Adipose tissue (tissue), 3 donors: Measurements from ENCODE around the gene SAXO2. TPM values are rescaled to one million over a fixed set of nuclear protein-coding genes. Genes with fewer than 3 reads are reported as not detected.
"Not testable (repeated sequence)": the region's sequence is repeated elsewhere in the genome, so short reads cannot be mapped to it uniquely, and the experiment has no call there.

Experiments used
- H3K27ac ChIP-seq: one replicate; pipeline ENCODE4 v1.5.1; 2013; ENCODE audit warnings: low read depth, low read length
- WGBS, 3 donors: extraction: QIAGEN DNeasy Blood & Tissue Kit; methylation state at CpG; one replicate each; pipeline ENCODE4 v1.1.7; 2013; 5-methylcytosine and 5-hydroxymethylcytosine counted together
- polyA plus RNA-seq, 3 donors: library from polyadenylated mRNA; stranded (reverse); fragments of 200-250 nt; gene quantifications; one replicate each; pipeline ENCODE4 v1.2.3, GENCODE V29; 2013
- donor health status: healthy with polysubstance abuse.
- donor health status: Bipolar disorder and iron deficiency.
- donor health status: healthy.

Gene SAXO2
- polyA plus RNA-seq, 3 donors, result 1.0 to 3.3 TPM; not detected in 1

DNA sequence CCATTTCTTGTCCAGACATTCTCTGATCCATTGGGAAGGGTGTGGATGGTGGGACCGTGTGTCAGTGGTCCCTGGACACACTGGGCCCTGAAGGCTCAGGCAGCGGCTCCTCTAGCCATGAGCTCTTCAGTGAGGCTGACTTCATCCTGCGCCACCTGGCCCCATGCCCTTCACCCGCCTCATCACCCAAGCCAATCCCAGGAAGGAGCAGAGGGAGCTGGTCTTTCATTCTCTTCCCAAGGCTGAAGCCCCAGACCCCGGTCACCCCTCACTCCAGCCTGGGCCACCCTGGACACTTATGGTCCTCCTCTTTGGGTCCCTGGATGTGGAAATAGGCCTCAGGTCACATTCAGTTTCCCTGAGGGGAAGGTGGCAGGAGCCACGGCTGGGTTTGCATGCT is 62.2 kb downstream of the SAXO2 start:
- 76 to 86% (median 82%) methylated on average over 5 to 6 of the region's 6 CpGs for WGBS, 3 donors
- not testable (repeated sequence) for H3K27ac ChIP-seq

DNA sequence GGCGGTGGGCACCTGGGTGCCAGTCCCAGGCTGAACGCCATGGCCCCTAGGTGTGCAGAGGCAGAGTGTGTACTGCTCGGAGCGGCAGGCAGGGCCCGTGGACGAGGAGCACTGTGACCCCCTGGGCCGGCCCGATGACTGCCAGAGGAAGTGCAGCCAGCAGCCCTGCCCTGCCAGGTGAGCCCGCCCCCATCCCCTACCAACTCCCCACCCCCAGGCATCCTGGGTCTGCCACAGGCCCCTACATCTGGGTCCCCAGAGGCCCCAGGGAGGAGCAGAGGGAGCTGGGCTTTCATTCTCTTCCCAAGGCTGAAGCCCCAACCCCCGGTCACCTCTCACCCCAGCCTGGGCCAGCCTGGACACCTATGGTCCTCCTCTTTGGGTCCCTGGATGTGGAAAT is 63.0 kb downstream of the SAXO2 start:
- H3K27ac ChIP-seq, result not testable (repeated sequence)
- WGBS, 3 donors, result 80 to 94% (median 88%) methylated on average over 2 to 10 of the region's 10 CpGs

DNA sequence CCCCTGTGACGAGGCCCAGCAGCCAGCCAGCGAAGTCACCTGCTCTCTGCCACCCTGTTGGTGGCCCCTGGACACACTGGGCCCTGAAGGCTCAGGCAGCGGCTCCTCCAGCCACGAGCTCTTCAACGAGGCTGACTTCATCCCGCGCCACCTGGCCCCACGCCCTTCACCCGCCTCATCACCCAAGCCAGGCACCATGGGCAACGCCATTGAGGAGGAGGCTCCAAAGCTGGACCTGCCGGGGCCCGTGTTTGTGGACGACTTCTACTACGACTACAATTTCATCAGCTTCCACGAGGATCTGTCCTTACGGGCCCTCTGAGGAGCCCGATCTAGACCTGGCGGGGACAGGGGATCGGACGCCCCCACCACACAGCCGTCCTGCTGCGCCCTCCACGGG is 64.3 kb downstream of the SAXO2 start:
- not testable (repeated sequence) for H3K27ac ChIP-seq
- 72 to 91% (median 82%) methylated on average over 9 to 22 of the region's 23 CpGs for WGBS, 3 donors

DNA sequence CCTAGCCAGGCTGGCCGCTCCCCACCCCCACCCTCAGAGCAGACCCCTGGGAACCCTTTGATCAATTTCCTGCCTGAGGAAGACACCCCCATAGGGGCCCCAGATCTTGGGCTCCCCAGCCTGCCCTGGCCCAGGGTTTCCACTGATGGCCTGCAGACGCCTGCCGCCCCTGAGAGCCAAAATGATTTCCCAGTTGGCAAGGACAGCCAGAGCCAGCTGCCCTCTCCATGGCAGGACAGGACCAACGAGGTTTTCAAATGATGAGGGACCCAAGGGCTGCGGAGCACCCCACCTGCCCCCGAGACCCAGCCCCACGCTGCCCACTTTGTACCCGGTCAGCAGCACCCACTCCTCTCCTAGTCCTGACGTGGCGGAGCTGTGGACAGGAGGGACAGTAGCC is 64.8 kb downstream of the SAXO2 start:
- 83 to 87% (median 84%) methylated on average over 4 to 8 of the region's 10 CpGs for WGBS, 3 donors
- H3K27ac ChIP-seq, result not testable (repeated sequence)

DNA sequence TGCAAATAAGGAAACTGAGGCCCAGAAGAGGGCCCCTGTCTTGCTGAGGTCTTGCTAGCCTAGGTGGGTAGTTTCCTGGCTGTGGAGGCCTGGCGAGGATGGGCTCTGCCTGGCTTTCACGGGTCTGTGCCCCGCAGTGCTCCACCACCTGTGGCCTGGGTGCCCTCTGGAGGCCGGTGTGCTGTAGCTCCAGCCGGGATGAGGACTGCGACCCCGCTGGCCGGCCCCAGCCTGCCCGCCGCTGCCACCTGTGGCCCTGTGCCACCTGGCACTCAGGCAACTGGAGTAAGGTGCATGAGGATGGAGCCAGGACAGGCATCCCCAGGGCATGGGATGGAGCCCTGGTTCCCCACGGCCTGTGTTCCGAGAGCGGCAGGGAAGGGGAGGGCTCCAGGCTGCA is 66.4 kb downstream of the SAXO2 start:
- WGBS, 3 donors, result 78% methylated on average over 7 of the region's 13 CpGs; no CpG with 5 or more reads in 2 of the 3 donors
- not testable (repeated sequence) for H3K27ac ChIP-seq

DNA sequence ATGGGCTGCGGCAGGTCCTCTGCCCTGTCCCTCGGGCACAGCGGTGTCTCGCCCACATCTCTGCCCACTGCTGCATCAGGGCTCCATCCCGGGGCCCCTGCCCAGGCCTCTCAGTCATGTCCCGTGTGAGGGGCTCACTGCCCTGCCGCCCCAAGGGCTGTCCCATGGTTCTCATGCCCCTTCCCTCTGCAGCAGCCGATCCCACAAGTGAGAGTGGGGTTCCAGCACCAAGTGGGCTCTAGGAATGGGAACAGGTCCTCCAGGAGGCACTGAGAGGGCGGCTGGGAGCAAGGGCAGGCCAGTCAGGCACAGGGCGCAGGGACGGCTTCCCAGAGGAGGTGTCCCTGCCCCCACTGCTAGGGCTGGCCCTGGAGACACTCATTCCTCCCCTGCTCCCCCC is 68.3 kb downstream of the SAXO2 start:
- not testable (repeated sequence) for H3K27ac ChIP-seq
- WGBS, 3 donors, result 94 to 100% (median 96%) methylated on average over 3 to 6 of the region's 11 CpGs

DNA sequence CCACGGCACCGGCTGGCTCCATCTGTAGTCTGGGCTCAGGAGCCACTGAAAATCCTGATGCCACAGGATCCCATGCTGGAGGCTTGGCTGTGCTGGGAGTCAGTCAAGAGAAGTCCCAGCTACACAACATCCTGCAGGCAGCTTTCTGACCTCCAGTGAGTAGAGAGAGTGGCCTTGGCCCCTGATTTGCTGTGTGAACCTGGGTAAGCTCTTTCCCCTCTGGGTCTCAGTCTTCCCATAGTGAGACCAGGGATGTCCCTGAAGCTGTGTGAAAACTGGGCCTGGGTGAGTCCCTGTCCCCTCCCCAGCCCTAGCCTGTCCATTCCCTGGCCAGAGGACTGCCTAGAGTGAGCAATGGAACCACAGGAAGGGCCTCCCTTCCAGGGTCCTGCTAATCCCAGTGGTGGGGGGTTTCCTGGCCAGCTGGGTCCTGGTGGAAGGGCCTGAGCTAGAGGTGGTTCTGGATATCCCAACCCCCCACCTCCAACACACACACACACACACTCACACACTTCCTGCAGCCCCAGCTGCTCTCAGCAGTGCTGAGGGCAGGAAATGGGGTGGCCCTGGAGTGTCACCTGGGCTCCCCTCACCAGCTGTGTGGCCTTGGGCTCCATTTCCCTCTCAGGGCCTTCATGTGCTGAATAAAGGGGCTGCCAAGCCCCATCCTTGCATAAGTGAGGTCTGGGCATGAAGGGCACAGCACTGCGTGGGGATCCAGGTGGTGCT is 69.1 kb downstream of the SAXO2 start:
- 50 to 83% methylated on average over 2 of the region's 3 CpGs; no CpG with 5 or more reads in 1 of the 3 donors for WGBS, 3 donors
- not testable (repeated sequence) for H3K27ac ChIP-seq

DNA sequence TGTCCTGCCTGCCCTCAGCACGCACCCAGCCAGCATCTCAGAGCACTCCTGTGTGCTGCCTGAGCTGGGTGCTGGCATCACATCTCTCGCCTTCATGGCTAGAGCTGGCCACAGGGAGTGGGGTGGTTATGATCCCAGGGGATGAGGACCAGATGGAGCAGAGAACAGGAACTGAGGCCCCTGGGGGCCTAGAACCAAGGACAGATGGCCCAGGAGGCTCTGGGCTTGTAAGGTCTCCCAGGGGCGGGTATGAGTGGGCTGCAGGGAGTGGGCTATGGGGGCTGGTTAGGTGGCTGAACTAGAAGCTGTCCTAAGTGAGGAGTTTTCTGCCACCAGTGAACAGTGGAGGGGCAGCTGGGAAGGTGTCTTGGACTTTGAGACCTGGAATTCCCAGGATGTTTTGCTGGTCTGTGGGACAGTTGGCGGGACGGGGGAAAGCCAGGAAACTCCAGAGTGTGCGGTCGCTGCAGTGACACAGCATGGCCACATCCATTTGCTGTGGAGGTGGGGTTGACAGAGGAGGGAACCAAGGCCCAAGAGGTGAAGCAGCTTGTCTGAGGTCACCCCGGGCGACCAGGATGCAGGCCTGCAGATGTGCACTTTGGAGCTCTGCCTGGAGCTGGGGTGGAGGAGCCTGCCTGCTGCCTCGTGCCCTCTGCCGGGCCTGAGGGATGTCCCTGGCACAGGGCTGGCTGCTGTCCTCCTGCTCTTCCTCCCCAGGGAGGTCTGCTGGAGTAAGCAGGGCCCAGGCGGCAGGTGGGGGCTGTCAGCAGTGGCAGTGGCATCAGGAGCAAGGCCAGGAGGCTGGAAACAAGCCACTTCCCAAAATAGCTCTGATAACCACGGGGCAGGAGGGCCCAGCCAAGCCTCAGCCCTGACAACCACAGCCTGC is 70.3 kb downstream of the SAXO2 start:
- H3K27ac ChIP-seq, result not testable (repeated sequence)
- WGBS, 3 donors, result 22 to 47% (median 43%) methylated on average over 5 to 12 of the region's 13 CpGs

DNA sequence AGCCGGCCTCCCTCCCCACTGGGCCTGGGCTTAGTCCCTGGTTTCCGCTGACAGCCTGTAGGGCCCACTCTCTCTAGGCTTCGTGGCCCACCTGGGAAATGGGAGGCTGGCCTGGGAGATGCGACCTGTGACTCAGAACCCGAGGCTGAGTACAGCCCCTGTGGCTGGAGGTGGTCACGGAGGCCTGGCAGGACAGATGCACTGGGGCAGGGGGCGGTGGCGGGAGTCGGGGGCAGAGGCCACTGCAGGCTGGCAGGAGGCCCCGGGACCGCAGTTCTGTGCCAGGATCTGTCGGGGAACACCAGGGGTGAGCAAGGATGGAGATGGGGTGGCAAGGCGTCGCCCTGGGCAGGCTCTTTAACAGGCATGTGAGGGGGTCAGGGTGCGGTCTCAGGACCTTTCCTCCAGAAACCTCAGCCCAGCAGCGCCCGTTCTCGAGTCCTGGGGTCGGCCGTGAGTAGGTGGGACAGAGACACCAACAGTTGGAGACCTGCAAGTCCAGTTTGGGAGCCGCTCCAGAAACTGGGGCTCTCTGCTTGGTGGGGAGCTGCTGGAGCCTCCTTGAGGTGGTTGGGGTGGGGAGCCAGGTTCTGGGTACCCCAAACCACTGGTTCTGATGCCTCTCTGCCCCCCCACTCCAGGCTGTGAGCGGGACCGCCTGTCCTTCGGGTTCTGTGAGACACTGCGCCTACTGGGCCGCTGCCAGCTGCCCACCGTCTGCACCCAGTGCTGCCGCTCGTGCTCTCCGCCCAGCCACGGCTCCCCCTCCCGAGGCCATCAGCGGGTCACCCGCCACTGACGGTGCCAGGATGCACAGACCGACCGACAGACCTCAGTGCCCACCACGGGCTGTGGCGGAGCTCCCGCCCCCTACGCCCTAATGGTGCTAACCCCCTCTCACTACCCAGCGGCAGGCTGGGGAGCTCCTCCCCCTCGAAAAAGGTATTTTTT is 71.3 kb downstream of the SAXO2 start:
- WGBS, 3 donors, result 76 to 82% (median 77%) methylated on average over 12 to 41 of the region's 43 CpGs
- H3K27ac ChIP-seq, result not testable (repeated sequence)

Other genes with a start within 250 kb of the SAXO2 start
- 1 to 10 TPM in 1 of 3 donors, under 1 TPM in 2; 0.56 to 1.2 (median 0.58) TPM for gene MEX3B, start 216.8 kb upstream of the SAXO2 start, polyA plus RNA-seq
- gene EFL1, start 84 bp upstream of the SAXO2 start, polyA plus RNA-seq, result 1 to 10 TPM; 3.5 to 5.7 (median 5.6) TPM
- under 1 TPM; 0.11 to 0.83 (median 0.79) TPM for gene GOLGA6L10, start 86.7 kb downstream of the SAXO2 start, polyA plus RNA-seq
- 1 to 10 TPM in 2 of 3 donors, under 1 TPM in 1; 0.71 to 7.3 (median 1.7) TPM for gene GOLGA6L9, start 167.0 kb downstream of the SAXO2 start, polyA plus RNA-seq